KMS-11 (cell line): ENCODE data around the gene SLC25A21.

Experiments used
- H2AFZ ChIP-seq: fragments of 200-600 bp; sonication (generic); 2 replicates; pipeline ENCODE4 v1.6.1; 2016; ENCODE audit warnings: antibody characterized with exemption, mixed run types, low read depth
- H3K27ac ChIP-seq: fragments of 200-600 bp; sonication (generic); 2 replicates; pipeline ENCODE4 v1.6.1; 2016; ENCODE audit warnings: mild to moderate bottlenecking, mixed run types
- H3K27me3 ChIP-seq: fragments of 200-600 bp; sonication (generic); 2 replicates; pipeline ENCODE4 v1.6.1; 2017; ENCODE audit warnings: mild to moderate bottlenecking, low read depth, mixed run types, moderate library complexity; ENCODE audit not compliant: insufficient read depth
- H3K36me3 ChIP-seq: fragments of 200-600 bp; sonication (generic); 2 replicates; pipeline ENCODE4 v1.6.1; 2017; ENCODE audit warnings: mild to moderate bottlenecking, mixed run types; ENCODE audit not compliant: insufficient read depth
- H3K4me1 ChIP-seq: fragments of 200-600 bp; sonication (generic); 2 replicates; pipeline ENCODE4 v1.6.1; 2016; ENCODE audit warnings: mild to moderate bottlenecking, low read depth, mixed run types; ENCODE audit not compliant: poor library complexity, severe bottlenecking
- H3K4me2 ChIP-seq: fragments of 200-600 bp; sonication (generic); 2 replicates; pipeline ENCODE4 v1.7.0; 2016; ENCODE audit warnings: mild to moderate bottlenecking, mixed run types
- H3K4me3 ChIP-seq: fragments of 200-600 bp; sonication (generic); IDR thresholded peaks from 2 replicates; pipeline ENCODE4 v1.6.1; 2017; ENCODE audit warnings: low read depth, low read length, mixed read lengths; ENCODE audit not compliant: insufficient read depth
- H3K79me2 ChIP-seq: fragments of 200-600 bp; sonication (generic); 2 replicates; pipeline ENCODE4 v1.6.1; 2016; ENCODE audit warnings: low read depth, mixed run types; ENCODE audit not compliant: insufficient read depth
- H3K9ac ChIP-seq: fragments of 200-600 bp; sonication (generic); 2 replicates; pipeline ENCODE4 v1.6.1; 2016; ENCODE audit warnings: mild to moderate bottlenecking, mixed run types
- H4K20me1 ChIP-seq: fragments of 200-600 bp; sonication (generic); 2 replicates; pipeline ENCODE4 v1.6.1; 2016; ENCODE audit warnings: mild to moderate bottlenecking, mixed run types; ENCODE audit not compliant: insufficient read depth
- CTCF ChIP-seq: fragments of 200-600 bp; sonication (generic); conservative IDR thresholded peaks from 2 replicates; pipeline ENCODE4 v1.6.1; 2017; ENCODE audit warnings: low read depth, mild to moderate bottlenecking, antibody characterized with exemption, low read length, moderate library complexity, mixed read lengths

The SLC25A21 gene

DNA sequence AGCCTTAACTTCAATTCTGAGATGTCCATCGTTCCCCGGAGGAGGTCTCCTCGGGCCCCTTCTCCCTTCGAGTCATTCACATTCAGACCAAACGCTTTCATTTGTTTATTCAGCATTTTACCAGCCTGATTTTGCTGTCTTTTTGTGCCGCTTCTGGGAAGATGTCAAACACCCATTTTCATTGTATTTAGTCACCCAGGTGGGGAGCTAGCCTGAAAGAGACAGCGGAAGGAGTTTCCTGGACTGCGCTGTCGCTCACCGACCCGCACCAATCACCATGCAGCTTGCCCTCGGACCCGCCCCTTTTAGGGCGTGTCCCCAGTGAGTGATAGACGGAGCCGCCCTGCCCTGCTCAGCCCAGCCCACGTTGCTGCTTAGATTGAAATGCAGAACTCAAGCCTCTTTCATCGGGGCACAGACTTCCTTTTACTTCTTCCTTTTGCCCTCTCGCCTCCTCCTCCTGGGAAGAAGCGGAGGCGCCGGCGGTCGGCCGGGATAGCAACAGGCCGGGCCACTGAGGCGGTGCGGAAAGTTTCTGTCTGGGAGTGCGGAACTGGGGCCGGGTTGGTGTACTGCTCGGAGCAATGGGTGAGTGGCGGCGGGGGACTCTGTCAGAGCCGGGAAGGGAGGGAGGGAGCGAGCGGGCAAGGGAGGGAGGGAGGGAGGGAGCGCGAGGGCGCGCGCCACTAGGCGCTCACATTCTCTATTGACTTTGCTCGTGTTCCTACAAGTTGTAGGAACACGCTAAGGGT lies 510.7 kb downstream of the SLC25A21 start, which contains the start of gene PAX9:
Gene PAX9, plus strand, starts transcription at position 355 of the 752 bp plus-strand sequence. Its CDS starts 230 bp downstream, at position 585.
- Histone ChIP-seq H4K20me1 (no peaks in the 10 kb centered on the region), H2AFZ (peak within 1 kb of the TSS; percentile 44; the same call in 1 of the 2 replicates), H3K27ac (no peak within 1 kb of the TSS), H3K4me1 (no peaks in the 10 kb centered on the region), H3K9ac (no peak within 1 kb of the TSS), H3K4me3 (no peak within 1 kb of the TSS), H3K4me2 (no peak within 1 kb of the TSS), H3K79me2 (no peaks in the 10 kb centered on the region), H3K36me3 (no peaks in the 10 kb centered on the region), H3K27me3 (no peaks in the 10 kb centered on the region)
- no peak for TF ChIP-seq CTCF

GRCh38 chr14:36660736-36661505 lies 511.5 kb downstream of the SLC25A21 start:
- Histone ChIP-seq H3K9ac (no peak overlapping the region), H3K4me1 (no peaks in the 10 kb centered on the region), H3K27ac (no peak overlapping the region), H3K27me3 (no peaks in the 10 kb centered on the region), H4K20me1 (no peaks in the 10 kb centered on the region), H3K36me3 (no peaks in the 10 kb centered on the region), H3K4me3 (no peak overlapping the region), H3K4me2 (no peak overlapping the region), H2AFZ (0 out of 2 replicates have a peak overlapping the region, but pooled peaks have one; percentile 44), H3K79me2 (no peaks in the 10 kb centered on the region)
- no peak for TF ChIP-seq CTCF

- no peak for TF ChIP-seq CTCF
- H3K27ac ChIP-seq: no peak overlapping the region
- H3K27me3 ChIP-seq: no peaks in the 10 kb centered on the region
- no peaks in the 10 kb centered on the region for H3K79me2 ChIP-seq
- H2AFZ ChIP-seq: no peak overlapping the region
- H3K36me3 ChIP-seq: no peaks in the 10 kb centered on the region
- H3K9ac ChIP-seq: no peak overlapping the region
- H4K20me1 ChIP-seq: no peaks in the 10 kb centered on the region
- H3K4me2 ChIP-seq: no peak overlapping the region
- no peaks in the 10 kb centered on the region for H3K4me1 ChIP-seq
- no peak overlapping the region for H3K4me3 ChIP-seq
Observed at GRCh38 chr14:36659822-36660735, 512.3 kb downstream of the SLC25A21 start.
